HG03097 (cell line): ENCODE data around the gene BUB1B.

Experiments used
- ATAC-seq: cut with Tn5 transposase; IDR thresholded peaks from one replicate; pipeline ENCODE4 v1.9.1; 2021; ENCODE audit not compliant: unreplicated experiment, low FRiP score

BUB1B gene

GRCh38 chr15:40182358-40183029 lies 21.6 kb downstream of the BUB1B start:
- ATAC-seq, result no peak

DNA sequence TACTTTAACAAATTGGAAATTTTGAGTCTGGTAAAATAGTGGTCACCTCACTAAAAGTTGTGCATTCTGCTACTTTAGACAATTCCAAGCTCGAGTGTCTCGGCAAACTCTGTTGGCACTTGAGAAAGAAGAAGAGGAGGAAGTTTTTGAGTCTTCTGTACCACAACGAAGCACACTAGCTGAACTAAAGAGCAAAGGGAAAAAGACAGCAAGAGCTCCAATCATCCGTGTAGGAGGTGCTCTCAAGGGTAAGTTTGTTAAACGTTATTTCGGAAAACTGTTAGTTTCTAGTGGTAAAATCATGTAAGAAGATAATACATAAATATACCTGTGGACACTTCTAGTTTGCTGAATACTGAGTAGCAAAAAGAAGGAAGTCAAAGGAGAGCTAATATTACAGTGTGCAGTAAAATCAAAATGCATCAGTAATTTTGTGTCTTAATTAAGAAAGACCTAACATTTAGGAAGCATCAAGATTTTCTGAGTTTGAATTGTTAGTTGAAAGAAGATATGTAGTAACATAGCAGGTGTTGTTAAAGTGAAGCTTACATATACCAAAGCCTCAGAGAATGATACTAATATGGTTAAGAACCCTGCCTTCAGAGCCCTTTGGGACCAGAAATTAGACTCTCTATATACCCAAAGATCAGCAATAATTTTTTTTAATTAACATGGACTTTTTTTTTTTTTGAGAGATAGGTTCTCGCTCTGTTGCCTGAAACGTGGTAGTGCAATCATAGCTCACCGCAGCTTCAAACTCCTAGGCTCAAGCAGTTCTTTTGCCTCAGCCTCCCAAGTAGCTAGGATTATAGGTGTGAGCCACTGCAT lies 23.0 kb downstream of the BUB1B start:
- no peak for ATAC-seq

GRCh38 chr15:40190591-40190990 lies 29.7 kb downstream of the BUB1B start:
- no peak for ATAC-seq

GRCh38 chr15:40192942-40193341 lies 32.1 kb downstream of the BUB1B start:
- no peak for ATAC-seq

DNA sequence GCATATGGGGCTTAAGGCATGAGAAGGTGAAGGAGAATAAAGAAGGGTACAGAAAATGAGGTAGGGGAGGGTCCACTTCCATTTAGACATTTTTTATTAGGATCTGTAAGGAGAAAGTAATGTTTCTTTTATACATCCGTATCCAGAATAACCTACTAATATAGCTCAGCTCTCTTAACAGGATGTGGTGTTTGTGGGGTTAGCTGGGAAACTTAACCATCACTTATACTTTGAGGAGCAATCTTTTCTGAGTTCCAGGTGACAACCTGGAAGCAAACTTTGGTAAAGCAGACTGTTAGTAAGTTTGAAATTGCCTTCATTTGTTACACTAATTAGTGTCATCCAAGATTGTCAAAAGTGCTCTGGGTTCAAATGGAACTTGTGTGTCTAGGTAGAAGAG lies 36.6 kb downstream of the BUB1B start:
- no peak for ATAC-seq

GRCh38 chr15:40198355-40199085 lies 37.7 kb downstream of the BUB1B start:
- no peak for ATAC-seq

- ATAC-seq, result no peak
Observed at GRCh38 chr15:40204100-40204499, 43.2 kb downstream of the BUB1B start.

DNA sequence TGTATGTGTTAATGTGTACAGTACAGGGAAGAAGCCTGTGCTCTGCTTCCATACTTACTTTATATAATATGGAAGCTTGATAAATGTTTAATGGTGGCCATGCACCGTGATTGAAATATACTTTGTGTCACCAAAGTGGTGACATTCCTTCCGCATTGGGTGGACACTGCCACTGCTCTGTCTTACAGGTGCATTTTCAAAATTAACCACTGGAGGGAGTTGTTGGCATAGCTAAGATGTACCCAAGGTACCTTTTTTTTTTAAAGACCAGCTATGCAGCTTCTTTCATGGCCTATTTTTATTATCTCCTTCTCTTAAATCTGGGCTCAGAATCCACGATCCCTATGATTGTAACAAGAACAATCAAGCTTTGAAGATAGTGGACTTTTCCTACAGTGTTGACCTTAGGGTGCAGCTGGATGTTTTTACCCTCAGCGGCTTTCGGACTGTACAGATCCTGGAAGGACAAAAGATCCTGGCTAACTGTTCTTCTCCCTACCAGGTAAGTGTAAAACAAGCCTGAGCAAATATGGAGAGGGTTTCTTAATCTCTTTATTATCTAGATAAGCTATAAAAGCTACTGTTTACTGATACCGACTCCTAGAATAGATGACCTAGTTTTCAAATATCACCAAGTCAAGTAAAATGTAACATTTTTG lies 56.4 kb downstream of the BUB1B start:
- no peak for ATAC-seq

- no peak for ATAC-seq
Observed at GRCh38 chr15:40219801-40220200, 58.9 kb downstream of the BUB1B start.

DNA sequence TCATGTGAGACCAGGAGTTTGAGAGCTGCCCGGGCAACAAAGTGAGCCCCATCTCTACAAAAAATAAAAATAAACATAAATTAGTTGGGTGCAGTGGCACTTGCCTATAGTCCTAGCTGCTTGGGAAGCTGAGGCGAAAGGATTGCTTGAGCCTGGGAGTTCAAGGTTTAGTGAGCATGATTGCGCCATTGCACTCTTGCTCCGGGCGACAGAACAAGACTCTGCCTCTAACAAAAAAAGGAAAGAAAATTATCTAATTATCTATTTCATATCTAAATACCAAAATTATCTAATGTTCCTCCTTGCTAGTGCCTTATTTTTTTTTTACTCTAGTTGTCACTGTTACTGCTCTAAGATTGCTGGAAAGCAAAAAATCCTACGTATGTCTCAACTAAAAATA lies 61.3 kb downstream of the BUB1B start:
- ATAC-seq, result no peak

DNA sequence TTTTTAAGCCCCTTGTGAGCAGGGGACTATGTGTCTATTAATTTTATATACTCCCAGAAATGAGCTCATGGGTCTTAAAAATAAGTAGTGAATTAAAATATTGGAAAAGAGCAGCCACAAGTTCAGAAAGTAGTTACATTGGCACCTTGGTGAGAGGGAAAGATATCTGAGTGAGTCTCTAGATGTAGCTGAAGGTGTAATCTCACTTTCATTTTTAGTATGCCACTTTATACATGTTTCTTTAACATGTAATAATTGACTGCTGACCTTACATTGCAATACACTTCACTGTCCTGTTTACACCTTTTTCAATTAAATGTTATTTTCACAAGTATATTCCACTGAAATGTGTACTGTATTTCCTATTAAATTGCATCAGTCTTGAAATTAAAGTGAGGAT lies 65.9 kb downstream of the BUB1B start:
- no peak for ATAC-seq

DNA sequence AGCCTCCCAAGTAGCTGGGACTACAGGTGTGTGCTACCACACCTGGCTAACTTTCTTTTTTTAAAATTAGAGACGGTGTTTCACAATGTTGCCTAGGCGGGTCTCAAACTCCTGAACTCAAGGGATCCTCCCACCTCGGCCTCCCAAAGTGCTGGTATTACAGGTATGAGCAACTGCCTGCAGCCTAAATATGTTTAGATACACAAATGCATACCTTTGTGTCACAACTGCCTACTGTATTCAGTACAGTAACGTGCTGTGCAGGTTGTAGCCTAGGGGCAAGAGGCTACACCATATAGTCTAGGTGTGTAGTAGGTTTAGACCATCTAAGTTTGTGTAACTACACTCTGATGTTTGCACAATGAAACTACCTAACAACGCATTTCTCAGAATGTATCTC lies 68.4 kb downstream of the BUB1B start:
- no peak for ATAC-seq

GRCh38 chr15:40229956-40230355 lies 69.1 kb downstream of the BUB1B start:
- no peak for ATAC-seq

GRCh38 chr15:40232625-40233070 lies 71.8 kb downstream of the BUB1B start:
- no peak for ATAC-seq

GRCh38 chr15:40233727-40234577 lies 73.1 kb downstream of the BUB1B start:
- ATAC-seq, result no peak

DNA sequence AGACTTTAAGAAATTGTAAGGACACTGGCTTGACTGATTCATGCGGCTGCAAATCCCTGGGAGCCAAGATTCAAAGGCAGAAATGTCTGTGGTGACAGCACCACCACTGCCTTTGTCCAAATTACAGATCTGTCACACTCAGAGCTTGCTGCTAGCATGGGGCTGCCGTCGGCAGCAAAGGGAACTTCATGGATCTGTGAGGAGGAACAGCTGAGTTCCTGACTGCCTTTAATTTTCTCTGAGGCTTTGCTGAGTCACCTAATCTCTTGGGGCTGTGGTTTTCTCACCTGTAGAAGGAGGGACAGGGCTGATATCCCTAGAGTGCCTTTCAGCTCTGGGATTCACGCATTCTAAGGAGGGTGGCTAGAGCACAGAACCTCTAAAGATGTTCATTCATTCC lies 73.9 kb downstream of the BUB1B start:
- no peak for ATAC-seq

GRCh38 chr15:40235201-40235885 lies 74.5 kb downstream of the BUB1B start:
- ATAC-seq, result no peak

DNA sequence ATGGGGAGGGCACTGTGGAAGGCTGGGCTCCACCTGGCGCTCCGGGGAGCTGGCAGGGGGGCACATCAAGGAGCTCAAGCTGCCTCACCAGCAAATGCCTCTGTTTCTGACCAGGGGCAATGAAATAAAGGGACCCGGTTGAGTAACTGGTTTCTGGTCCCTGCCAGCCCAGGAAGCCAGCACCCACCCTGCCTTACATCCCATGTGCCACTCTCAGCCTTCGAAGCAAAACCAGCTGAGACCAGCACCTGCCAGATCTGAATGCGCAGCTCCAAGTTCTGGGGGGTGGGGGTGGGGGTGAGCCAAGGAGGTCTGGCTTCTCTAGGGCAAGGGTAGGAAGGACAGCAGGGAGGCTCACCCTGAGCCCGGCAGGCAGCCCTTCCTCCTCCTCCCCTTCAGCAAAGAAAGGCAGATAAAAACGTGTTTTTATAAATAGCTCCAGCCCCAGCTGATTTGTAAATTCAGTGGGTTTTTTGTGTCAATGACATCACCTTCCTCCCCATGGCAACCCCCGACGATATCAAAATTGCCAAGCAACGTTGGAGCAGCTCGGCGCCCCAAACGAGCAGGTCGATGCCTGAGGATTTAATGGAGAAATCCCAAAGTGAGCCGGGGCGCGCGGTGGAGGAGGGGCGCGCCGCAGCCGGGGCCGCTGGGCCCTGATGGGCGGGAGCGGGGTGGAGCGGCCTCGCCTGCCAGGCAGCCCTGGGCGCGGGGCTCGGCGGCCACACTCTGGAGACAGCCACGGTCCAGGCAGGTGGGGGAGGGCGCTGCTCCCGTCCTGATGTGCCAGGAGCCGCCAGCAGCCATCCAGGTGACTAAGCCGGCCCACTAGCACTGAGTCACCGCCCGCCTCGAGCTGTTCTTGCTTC lies 77.9 kb downstream of the BUB1B start, which contains the start of gene PAK6:
Gene PAK6 (plus strand): TSS at position 532 of the 872 bp plus-strand sequence. CDS start 25,723 bp downstream, outside the sequence.
- no peak for ATAC-seq

- no peak for ATAC-seq
Observed at GRCh38 chr15:40239404-40239692, 78.5 kb downstream of the BUB1B start.
